Upper lobe of right lung (tissue), 1 donor: ENCODE data around the gene TLR4. TPM values are rescaled to one million over a fixed set of nuclear protein-coding genes. Genes with fewer than 3 reads are reported as not detected.

ENCODE experiments used
- ATAC-seq: fragments of 200-7000 bp; cut with Tn5 transposase; one replicate; pipeline ENCODE4 v1.9.1; 2020; ENCODE audit warnings: mild to moderate bottlenecking, moderate library complexity
- DNase-seq: peaks from one replicate; pipeline ENCODE4 v3.0.0-alpha.2; 2020
- H3K27ac ChIP-seq: fragments of 200-600 bp; one replicate; pipeline ENCODE4 v1.8.0; 2022
- H3K27me3 ChIP-seq: fragments of 200-600 bp; one replicate; pipeline ENCODE4 v1.8.0; 2022; ENCODE audit warnings: mild to moderate bottlenecking
- H3K36me3 ChIP-seq: fragments of 200-600 bp; one replicate; pipeline ENCODE4 v1.8.0; 2022
- H3K4me1 ChIP-seq: fragments of 200-600 bp; one replicate; pipeline ENCODE4 v1.8.0; 2022
- H3K4me3 ChIP-seq: fragments of 200-600 bp; one replicate; pipeline ENCODE4 v1.8.0; 2022; ENCODE audit warnings: mild to moderate bottlenecking
- H3K9me3 ChIP-seq: fragments of 200-600 bp; one replicate; pipeline ENCODE4 v1.8.0; 2022
- CTCF ChIP-seq: fragments of 200-600 bp; IDR thresholded peaks from one replicate; pipeline ENCODE4 v1.8.0; 2022; ENCODE audit warnings: antibody characterized with exemption
- intact Hi-C: fragments of 100-400 bp; cut with DNase I; formaldehyde crosslinking; loops from one replicate; pipeline ENCODE4 v1.11.0; 2022
- total RNA-seq: library from RNA; stranded (reverse); fragmentation: NEBNext Ultra II Directional; extraction: Animal tissue kit (Norgen Biotek cat#: 25700); gene quantifications from one replicate; pipeline ENCODE4 v1.2.1, GENCODE V29; 2021
- donor health status: DM: no; HTN: yes; CAD: no; lungs with severe emphysema.

The TLR4 gene
- total RNA-seq, 1 donor from 2014 or later = 45.9 TPM

- ATAC-seq (peak; percentile 82), DNase-seq (no peak)
- H3K4me3 ChIP-seq = no peak overlapping the region
- peaks cover 25% of the 10 kb centered on the region for H3K4me1 ChIP-seq
- H3K27me3 ChIP-seq = no peaks in the 10 kb centered on the region
- peak overlapping the region; percentile 33 for H3K27ac ChIP-seq
- H3K36me3 ChIP-seq = no peaks in the 10 kb centered on the region
- no peak for TF ChIP-seq CTCF
- intact Hi-C loops = no loop called here
- H3K9me3 ChIP-seq = no peaks in the 10 kb centered on the region
Observed at GRCh38 chr9:117725426-117725887, 21.3 kb downstream of the TLR4 start.

GRCh38 chr9:117729375-117729774 is 25.2 kb downstream of the TLR4 start:
- no peak for TF ChIP-seq CTCF
- peaks cover 11% of the 10 kb centered on the region for H3K4me1 ChIP-seq
- intact Hi-C loops = no loop called here
- ATAC-seq (no peak), DNase-seq (no peak)
- no peaks in the 10 kb centered on the region for H3K36me3 ChIP-seq
- no peak overlapping the region for H3K4me3 ChIP-seq
- H3K9me3 ChIP-seq = no peaks in the 10 kb centered on the region
- no peaks in the 10 kb centered on the region for H3K27me3 ChIP-seq
- no peak overlapping the region for H3K27ac ChIP-seq

GRCh38 chr9:117732494-117732893 is 28.3 kb downstream of the TLR4 start:
- Histone ChIP-seq H3K27me3 (no peaks in the 10 kb centered on the region), H3K4me3 (no peak overlapping the region), H3K9me3 (no peaks in the 10 kb centered on the region), H3K27ac (no peak overlapping the region), H3K36me3 (no peaks in the 10 kb centered on the region), H3K4me1 (no peaks in the 10 kb centered on the region)
- TF ChIP-seq CTCF = no peak
- ATAC-seq (no peak), DNase-seq (no peak)
- intact Hi-C loops = no loop called here

GRCh38 chr9:117733465-117733864 is 29.3 kb downstream of the TLR4 start:
- ATAC-seq (no peak), DNase-seq (no peak)
- no peak for TF ChIP-seq CTCF
- H3K4me1 ChIP-seq = no peaks in the 10 kb centered on the region
- no peak overlapping the region for H3K27ac ChIP-seq
- intact Hi-C loops = no loop called here
- H3K27me3 ChIP-seq = no peaks in the 10 kb centered on the region
- no peak overlapping the region for H3K4me3 ChIP-seq
- no peaks in the 10 kb centered on the region for H3K9me3 ChIP-seq
- H3K36me3 ChIP-seq = no peaks in the 10 kb centered on the region

GRCh38 chr9:117734082-117734481 is 29.9 kb downstream of the TLR4 start:
- DNase-seq (no peak), ATAC-seq (no peak)
- H3K9me3 ChIP-seq = no peaks in the 10 kb centered on the region
- no peaks in the 10 kb centered on the region for H3K4me1 ChIP-seq
- H3K4me3 ChIP-seq = no peak overlapping the region
- no peak overlapping the region for H3K27ac ChIP-seq
- intact Hi-C loops = no loop called here
- H3K36me3 ChIP-seq = no peaks in the 10 kb centered on the region
- no peak for TF ChIP-seq CTCF
- H3K27me3 ChIP-seq = no peaks in the 10 kb centered on the region
